A172 (cell line): ENCODE measurements around the gene ACSM5. TPM values are rescaled to one million over a fixed set of nuclear protein-coding genes. Genes with fewer than 3 reads are reported as not detected.

Experiments
- DNase-seq: peaks from one replicate; pipeline ENCODE4 v3.0.0-alpha.2; 2015; ENCODE audit warnings: low spot score
- total RNA-seq: library from RNA; depleted of rRNA; stranded (reverse); fragments of >200 nt; shearing (Covaris generic); gene quantifications from 2 replicates; pipeline ENCODE4 v1.2.3, GENCODE V29; 2014; rRNA removed

The ACSM5 gene
- 0.74 TPM in 1 of 2 replicates, not detected in the other for total RNA-seq

GRCh38 chr16:20409398-20410120 lies at the start of gene ACSM5:
ACSM5 (plus strand) TSS chr16:20409534; CDS start chr16:20411485, 1,951 bp downstream.
- peak; percentile 48 for DNase-seq

DNA sequence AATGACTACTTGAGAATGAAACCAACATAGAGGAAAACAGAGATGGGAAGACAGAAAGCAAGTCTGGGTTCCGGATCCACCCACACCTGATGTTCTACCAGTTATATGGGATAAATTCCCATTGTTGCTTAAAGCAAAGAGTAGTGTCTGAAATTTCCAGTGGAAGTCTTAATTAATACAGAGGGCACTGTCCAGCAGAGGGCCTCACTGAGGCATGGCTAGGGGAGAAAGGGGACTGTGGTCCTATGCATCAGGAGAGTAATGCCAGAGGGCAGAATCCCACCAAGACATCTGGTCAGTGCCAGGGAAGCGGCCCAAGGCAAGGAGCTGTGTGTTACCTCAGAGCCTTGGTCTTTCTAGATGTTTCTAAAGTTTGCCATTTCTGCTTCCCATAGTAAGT lies 49.3 kb upstream of the ACSM5 start:
- DNase-seq: no peak

DNA sequence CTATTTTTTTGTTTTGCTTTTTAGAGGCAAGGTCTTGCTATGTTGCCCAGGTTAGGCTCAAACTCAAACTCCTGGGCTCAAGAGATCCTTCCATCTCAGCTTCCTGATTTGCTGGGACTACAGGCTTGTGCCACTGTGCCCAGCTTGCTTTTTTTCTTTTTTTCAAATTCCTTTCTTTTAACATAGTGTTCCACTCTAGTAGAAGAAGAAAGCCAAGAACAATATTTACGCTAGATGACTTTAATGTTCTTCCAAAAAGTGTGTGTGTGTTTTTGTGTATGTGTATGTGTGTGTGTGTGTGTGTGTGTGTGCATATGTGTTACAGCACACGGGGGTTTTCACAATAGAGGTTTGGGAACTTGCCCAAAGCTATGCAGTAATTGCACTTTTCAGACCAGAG lies 46.1 kb upstream of the ACSM5 start:
- DNase-seq: no peak

DNA sequence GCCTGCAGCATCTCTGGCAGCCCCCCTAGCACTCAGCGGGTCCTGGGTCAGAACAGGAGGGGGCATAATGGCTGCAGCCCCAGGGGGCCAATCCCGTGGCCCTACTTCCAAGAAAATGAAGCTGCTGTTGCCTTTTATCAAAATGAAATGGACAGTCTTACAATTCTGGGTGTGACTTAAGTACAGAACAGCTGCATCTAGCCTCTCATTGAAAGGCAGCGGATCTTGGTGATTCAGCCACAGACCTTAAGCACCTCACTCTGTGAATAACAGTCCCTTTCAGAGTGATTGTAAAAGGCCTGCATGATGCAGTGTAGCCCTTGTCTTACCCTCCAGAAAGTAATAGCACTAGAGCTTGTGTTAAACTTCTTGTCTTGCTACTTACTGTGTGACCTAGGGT lies 45.3 kb upstream of the ACSM5 start:
- no peak for DNase-seq

DNA sequence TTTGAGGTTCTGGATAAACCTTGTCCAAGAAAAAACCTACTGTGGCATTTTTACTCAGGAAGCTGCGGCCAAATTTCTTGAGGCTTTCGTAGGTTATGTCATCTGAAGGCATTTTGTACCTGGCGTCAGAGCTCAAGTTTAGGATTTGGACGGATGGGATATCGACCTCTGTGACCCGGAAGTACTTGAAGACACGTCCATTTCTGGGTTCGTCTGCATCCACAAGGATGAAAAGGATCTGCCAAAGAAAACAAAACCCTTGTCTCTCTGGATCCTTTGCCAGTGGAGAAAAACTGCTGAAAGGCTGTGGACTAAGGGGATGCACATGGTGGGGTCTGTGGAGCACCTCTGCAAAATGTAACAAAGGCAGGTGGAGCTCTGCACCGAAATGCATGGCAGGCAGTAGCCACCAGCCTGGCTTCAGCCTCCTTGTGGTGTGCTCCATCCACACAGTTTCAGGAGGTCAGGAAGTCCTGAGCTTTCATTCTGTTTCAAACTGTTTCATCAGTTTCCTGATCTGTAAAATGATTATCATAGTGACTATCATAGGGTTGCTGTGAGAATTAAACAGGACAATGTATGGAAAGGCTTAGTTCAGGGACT lies 39.8 kb upstream of the ACSM5 start:
- no peak for DNase-seq

- no peak for DNase-seq
These were observed 36.6 kb upstream of the ACSM5 start for GRCh38 chr16:20372701-20373100.

DNA sequence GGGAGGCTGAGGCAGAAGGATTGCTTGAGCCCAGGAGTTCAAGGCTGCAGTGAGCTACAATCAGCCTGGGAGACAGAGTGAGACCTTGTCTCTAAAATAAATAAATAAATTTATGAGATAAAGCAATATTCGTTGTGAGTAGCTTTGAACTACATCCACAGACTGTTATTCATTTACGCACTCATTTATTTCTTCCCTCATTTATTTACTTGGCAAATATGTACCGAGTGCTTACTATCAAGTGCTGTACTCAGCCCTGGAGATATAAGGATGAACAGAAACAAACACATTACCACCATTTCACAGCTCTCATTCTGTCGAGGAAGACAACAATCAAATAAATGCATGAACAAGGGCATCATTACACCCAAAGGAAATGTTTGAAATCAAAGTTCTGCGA lies 32.2 kb upstream of the ACSM5 start:
- no peak for DNase-seq

DNA sequence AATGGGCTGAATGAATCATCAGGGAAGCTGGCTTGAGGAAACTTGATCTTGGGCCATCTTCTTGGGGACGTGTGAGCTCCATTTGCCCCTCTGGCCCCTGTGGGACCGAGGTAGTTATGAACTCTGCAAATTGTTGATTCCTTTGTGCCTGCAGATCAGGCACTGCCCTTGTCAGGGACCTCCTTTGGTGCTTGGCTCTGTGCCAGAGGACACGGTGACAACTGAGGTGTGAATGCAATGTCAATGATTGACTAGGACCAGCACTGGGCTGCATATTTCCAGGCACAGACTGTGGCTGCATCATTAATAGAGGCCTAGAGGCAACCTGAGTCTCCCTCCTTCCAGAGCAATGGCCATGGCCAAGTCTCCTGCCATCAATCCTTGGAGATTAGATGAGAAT lies 28.6 kb upstream of the ACSM5 start:
- DNase-seq: no peak

DNA sequence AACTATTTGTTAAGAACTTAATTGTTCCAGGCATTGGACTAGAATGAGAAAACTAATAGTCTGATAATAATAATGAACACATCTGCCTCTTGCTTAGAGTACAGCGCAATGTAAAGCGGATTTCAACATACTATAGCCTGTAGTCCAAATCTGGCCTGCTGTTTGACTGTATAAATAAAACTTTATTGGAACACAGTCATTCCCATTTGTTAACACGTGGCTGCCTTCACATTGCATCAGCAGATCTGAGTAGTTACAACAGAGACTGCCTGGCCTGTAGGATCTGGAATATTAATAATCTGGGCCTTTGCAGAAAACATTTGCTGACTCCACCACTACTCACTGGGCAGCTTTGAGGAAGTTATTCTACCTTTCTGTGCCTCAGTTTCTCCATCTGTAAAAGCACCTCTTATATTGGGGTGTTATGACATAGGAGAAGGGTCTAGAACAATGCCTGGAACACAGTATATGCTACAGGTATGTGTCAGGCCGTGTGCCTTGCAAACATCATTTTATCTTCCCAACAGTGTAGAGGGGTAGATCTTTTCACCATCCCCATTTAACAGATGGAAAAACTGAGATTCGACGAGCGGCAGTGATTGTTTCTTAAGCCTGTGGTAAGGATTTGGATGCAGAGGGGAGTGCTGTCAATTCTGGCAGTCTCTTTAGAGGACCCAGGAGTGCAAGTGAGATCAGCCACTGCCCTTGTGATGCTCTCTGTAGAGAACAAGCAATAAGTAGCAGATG lies 27.0 kb upstream of the ACSM5 start:
- no peak for DNase-seq

GRCh38 chr16:20383106-20384029 lies 26.0 kb upstream of the ACSM5 start:
- peak; percentile 82 for DNase-seq

- DNase-seq: peak; percentile 57
These were observed 23.2 kb upstream of the ACSM5 start for GRCh38 chr16:20385844-20386832.

DNA sequence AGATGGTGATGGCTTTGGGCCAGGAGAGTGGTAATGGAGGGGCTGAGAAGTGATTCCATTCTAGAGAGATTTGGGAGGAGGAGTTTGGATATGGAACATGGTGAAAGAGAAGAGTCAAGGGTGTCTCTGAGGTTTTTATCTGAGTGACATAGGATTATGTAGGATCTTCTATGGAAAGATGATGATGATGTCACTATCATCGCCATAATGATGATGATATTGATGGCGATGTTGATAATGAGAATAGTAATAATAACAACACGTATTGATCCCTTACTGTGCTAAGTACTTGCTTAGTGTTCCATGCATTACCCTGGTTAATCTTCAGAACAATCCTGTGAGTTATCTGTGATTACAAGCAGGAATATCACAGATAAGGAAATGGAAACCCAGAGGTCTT lies 21.4 kb upstream of the ACSM5 start:
- no peak for DNase-seq

- no peak for DNase-seq
These were observed 20.5 kb upstream of the ACSM5 start for GRCh38 chr16:20388854-20389253.

- DNase-seq: no peak
These were observed 18.3 kb upstream of the ACSM5 start for GRCh38 chr16:20391045-20391444.

DNA sequence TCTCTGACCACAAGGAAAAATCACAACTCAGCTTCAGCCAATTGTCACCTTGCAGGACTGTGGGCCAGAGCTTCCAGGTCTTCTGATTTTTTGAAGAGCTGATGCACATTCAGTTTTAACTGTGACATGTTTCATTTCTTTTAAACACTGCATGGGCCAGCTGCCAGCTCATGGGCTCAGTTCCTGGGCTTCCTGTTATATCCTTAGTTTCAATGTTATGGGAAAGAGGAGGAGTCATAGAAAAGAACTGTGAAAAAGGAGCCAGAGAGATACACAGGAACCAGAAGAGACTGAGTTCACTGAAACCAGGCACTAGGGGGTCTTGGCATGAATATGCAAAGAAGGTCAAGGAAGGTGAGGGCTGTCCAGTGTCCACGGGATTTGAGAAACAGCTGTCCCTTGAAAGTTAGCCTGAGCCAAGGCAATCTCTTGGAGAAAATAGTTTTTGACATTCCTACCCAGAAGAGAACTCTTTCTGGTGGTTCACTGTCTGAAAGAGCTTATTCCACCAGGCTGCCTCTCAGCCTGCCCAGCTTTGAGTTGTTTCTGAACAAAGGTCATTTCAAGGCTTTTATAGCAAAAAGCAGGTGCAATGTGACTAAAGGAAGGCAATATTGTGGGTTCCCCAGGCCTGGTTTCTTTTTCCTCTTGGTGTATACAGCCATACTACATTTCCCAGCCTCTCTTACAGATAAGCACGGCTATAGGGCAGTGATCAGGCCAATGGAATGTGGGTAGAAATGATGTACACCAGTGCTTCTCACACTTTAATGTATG lies 15.3 kb upstream of the ACSM5 start:
- DNase-seq: no peak

DNA sequence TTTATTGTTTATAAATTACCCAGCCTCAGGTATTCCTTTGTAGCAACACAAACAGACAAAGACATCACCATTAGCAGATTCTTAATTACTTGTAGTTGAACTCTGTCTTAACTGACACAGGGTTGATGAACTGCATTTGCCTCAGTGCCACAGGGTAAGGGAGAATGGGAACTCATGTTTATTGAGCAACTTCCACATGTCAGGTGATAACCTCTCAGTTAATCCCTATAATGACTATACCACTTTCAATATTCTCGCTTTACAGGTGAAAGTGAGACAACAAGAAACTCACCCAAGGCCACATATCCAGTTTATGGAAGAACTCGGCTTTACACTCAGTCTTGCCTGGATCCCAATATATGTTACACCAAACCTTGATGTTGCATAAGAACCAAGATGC lies 13.4 kb upstream of the ACSM5 start:
- DNase-seq: no peak

- no peak for DNase-seq
These were observed 12.4 kb upstream of the ACSM5 start for GRCh38 chr16:20396846-20397467.

- DNase-seq: no peak
These were observed 11.8 kb upstream of the ACSM5 start for GRCh38 chr16:20397468-20398074.

GRCh38 chr16:20398603-20399002 lies 10.7 kb upstream of the ACSM5 start:
- no peak for DNase-seq
